Calu3 (cell line): ENCODE data around the gene TMEM243. TPM values are rescaled to one million over a fixed set of nuclear protein-coding genes. Genes with fewer than 3 reads are reported as not detected.

Source experiments
- BruUV-seq: library from RNA; stranded (reverse); fragments of 400-500 nt; replicated peaks from 2 replicates; lab custom pipeline; 2021; lab: Mats Ljungman, UMichigan
- CTCF ChIA-PET: fragments of 300-600 bp; sonication (Branson Sonifier 250); formaldehyde crosslinking; loops from one replicate; lab custom pipeline; 2022; ENCODE audit warnings: antibody characterized with exemption; lab: Charles Lee
- DNase-seq: peaks from one replicate; pipeline ENCODE4 v3.0.0; 2022
- H3K27ac Mint-ChIP-seq: one replicate; pipeline ENCODE4 v1.8.0; 2022; ENCODE audit warnings: mixed read lengths; ENCODE audit not compliant: unreplicated experiment
- H3K27me3 Mint-ChIP-seq: one replicate; pipeline ENCODE4 v1.8.0; 2022; ENCODE audit warnings: mixed read lengths; ENCODE audit not compliant: unreplicated experiment
- H3K36me3 Mint-ChIP-seq: one replicate; pipeline ENCODE4 v1.8.0; 2022; ENCODE audit warnings: mild to moderate bottlenecking, moderate library complexity, mixed read lengths; ENCODE audit not compliant: insufficient read depth, unreplicated experiment
- H3K4me1 Mint-ChIP-seq: one replicate; pipeline ENCODE4 v1.8.0; 2022; ENCODE audit warnings: mild to moderate bottlenecking, low read depth, mixed read lengths; ENCODE audit not compliant: unreplicated experiment
- H3K4me3 Mint-ChIP-seq: one replicate; pipeline ENCODE4 v1.8.0; 2022; ENCODE audit warnings: mild to moderate bottlenecking, low read depth, moderate library complexity, mixed read lengths; ENCODE audit not compliant: unreplicated experiment
- H3K9me3 Mint-ChIP-seq: one replicate; pipeline ENCODE4 v1.8.0; 2022; ENCODE audit warnings: low read depth, mixed read lengths; ENCODE audit not compliant: unreplicated experiment
- CTCF ChIP-seq: fragments of 200-600 bp; IDR thresholded peaks from one replicate; pipeline ENCODE4 v1.8.0; 2022; ENCODE audit warnings: antibody characterized with exemption; ENCODE audit not compliant: unreplicated experiment
- intact Hi-C: fragments of 100-400 bp; cut with micrococcal nuclease; formaldehyde crosslinking; loops from one replicate; pipeline ENCODE4 v1.10.0; 2022; ENCODE audit not compliant: unreplicated experiment
- total RNA-seq: library from RNA; stranded (reverse); gene quantifications from 2 replicates; pipeline ENCODE4 v1.2.3, GENCODE V29; 2022

Gene TMEM243
- total RNA-seq, 1 experiment from 2014 or later: 23.2 TPM

- no peak overlapping the region for H3K4me3 Mint-ChIP-seq
- no peak for TF ChIP-seq CTCF
- no peaks in the 10 kb centered on the region for H3K9me3 Mint-ChIP-seq
- intact Hi-C loops: no loop called here
- no peak for DNase-seq
- no peak overlapping the region for H3K27ac Mint-ChIP-seq
- peaks cover 15% of the 10 kb centered on the region for H3K36me3 Mint-ChIP-seq
- H3K4me1 Mint-ChIP-seq: no peaks in the 10 kb centered on the region
- CTCF ChIA-PET: no interaction called here
- BruUV-seq: no TSS peak
- no peaks in the 10 kb centered on the region for H3K27me3 Mint-ChIP-seq
Measured at GRCh38 chr7:87187120-87187519, 32.4 kb downstream of the TMEM243 start.

GRCh38 chr7:87179180-87179579, 40.4 kb downstream of the TMEM243 start:
- intact Hi-C loops: no loop called here
- BruUV-seq: no TSS peak

GRCh38 chr7:87178320-87178719, 41.2 kb downstream of the TMEM243 start:
- BruUV-seq: no TSS peak
- no peak for DNase-seq
- no peaks in the 10 kb centered on the region for H3K4me1 Mint-ChIP-seq
- H3K9me3 Mint-ChIP-seq: no peaks in the 10 kb centered on the region
- TF ChIP-seq CTCF: no peak
- H3K27ac Mint-ChIP-seq: no peak overlapping the region
- CTCF ChIA-PET: no interaction called here
- no peak overlapping the region for H3K4me3 Mint-ChIP-seq
- peaks cover 24% of the 10 kb centered on the region for H3K36me3 Mint-ChIP-seq
- intact Hi-C loops: no loop called here
- no peaks in the 10 kb centered on the region for H3K27me3 Mint-ChIP-seq

More at GRCh38 chr7:87179180-87179579, 40.4 kb downstream of the TMEM243 start:
- Mint-ChIP-seq H3K4me3 (no peak overlapping the region), H3K36me3 (peaks cover 19% of the 10 kb centered on the region), H3K27me3 (no peaks in the 10 kb centered on the region), H3K27ac (no peak overlapping the region), H3K9me3 (no peaks in the 10 kb centered on the region), H3K4me1 (no peaks in the 10 kb centered on the region)
- DNase-seq: no peak
- CTCF ChIA-PET: no interaction called here
- no peak for TF ChIP-seq CTCF

GRCh38 chr7:87173471-87173870, 46.1 kb downstream of the TMEM243 start:
- no peak overlapping the region for H3K4me3 Mint-ChIP-seq
- no peak overlapping the region for H3K27ac Mint-ChIP-seq
- no peak for TF ChIP-seq CTCF
- intact Hi-C loops: no loop called here
- CTCF ChIA-PET: interaction anchor here (0.6 kb wide), 1 partner anchor 743 kb away, joined by 3 read pairs; no protein-coding TSS in a partner anchor
- DNase-seq: no peak
- BruUV-seq: no TSS peak
- H3K9me3 Mint-ChIP-seq: no peaks in the 10 kb centered on the region
- H3K27me3 Mint-ChIP-seq: no peaks in the 10 kb centered on the region
- no peaks in the 10 kb centered on the region for H3K4me1 Mint-ChIP-seq
- H3K36me3 Mint-ChIP-seq: peaks cover 23% of the 10 kb centered on the region
